Measurements from ENCODE around the gene TIMP4.

The TIMP4 gene

GRCh38 chr3:12147049-12147780 lies 11.5 kb downstream of the TIMP4 start:
- DNase-seq = no peak

DNA sequence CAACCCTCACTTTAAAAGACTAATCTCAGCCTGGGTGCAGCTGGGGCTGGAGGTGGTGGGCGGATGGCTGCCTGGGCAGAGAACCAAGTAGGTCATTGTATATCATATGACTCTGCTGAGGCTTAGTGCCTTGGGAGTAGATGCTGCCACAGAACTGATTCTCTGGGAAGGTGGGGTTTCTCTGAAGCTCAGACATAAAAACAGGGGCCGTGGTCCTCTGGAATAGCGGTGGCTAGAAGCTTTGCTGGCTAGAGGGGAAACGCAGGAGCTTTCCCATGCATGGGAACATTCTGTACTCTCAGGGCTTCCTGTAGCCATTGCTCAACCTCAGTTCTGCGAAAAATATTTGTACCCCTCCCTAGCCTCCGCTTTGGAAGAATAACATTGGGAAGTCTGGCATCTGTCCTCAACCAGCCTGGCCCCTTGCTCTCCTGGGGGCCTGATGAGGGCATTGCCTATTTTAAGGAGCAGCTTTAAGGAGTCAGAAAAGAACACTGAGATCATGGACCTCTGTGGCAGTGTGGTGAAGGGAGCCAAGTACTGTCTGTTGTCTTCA lies 14.7 kb downstream of the TIMP4 start:
- DNase-seq = no peak

DNA sequence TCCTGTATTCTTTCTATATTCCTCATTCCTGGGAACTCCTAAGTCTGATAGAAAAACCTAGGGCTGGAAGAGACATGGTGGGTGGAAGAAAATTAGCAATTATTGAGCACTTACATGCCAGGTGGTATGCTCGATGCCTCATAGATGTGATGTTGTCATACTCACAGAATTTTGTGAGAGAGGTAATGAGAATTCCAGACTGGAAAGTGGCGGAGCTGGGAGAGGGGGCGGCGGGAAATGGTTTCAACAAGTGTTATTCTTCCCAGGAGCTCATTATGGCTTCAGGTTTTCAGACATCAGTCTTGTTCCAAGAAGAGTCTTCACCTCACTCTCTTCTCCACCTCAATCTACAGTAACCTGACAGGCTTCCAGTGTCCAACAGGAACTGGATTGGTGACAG lies 16.2 kb downstream of the TIMP4 start:
- no peak for DNase-seq

GRCh38 chr3:12141350-12141749 lies 17.4 kb downstream of the TIMP4 start:
- DNase-seq = no peak

GRCh38 chr3:12139111-12139511 lies 19.6 kb downstream of the TIMP4 start:
- no peak for DNase-seq

DNA sequence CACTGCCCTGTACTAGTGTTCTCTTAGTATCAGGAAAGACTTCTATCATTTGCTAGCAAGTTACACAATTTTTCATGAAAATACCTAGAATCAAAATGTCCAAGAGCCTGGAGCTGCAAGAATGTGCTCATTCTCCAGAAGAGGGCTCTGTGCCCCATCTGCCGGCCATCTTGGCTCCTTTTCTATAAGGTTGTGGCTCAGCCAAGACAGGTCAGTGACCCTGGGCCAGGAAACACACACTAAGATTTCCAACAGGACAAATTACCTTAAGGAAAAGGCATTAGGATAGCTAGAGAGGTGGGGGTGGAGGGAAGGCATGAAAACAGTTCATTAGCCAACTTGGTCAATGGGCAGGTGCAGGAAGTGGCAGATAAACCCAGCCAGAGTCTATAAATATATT lies 20.7 kb downstream of the TIMP4 start:
- DNase-seq = no peak

- no peak for DNase-seq
Measured at GRCh38 chr3:12136371-12136770, 22.3 kb downstream of the TIMP4 start.

- no peak for DNase-seq
Measured at GRCh38 chr3:12135029-12135657, 23.6 kb downstream of the TIMP4 start.

DNA sequence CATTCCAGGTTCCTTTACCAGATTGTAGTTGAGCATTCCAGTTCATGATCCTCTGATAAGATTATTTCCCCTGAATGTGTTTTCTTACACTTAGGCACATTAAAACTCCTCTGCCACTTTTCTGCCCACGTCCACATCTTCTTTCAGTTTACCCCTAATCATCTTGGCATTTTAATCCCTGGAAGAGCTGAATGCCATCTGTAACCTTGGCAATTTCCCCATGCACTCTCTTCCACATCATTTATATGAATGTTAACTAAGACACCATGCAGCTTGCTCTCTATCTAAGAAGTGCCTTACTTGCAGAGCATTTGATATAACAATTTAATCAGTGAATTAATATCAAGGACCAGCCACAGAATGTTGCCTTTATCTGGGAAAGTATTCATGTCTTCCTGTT lies 25.8 kb downstream of the TIMP4 start:
- no peak for DNase-seq

GRCh38 chr3:12131351-12132090 lies 27.2 kb downstream of the TIMP4 start:
- DNase-seq = no peak

GRCh38 chr3:12127391-12127790 lies 31.3 kb downstream of the TIMP4 start:
- no peak for DNase-seq

GRCh38 chr3:12125772-12126171 lies 32.9 kb downstream of the TIMP4 start:
- DNase-seq = no peak

DNA sequence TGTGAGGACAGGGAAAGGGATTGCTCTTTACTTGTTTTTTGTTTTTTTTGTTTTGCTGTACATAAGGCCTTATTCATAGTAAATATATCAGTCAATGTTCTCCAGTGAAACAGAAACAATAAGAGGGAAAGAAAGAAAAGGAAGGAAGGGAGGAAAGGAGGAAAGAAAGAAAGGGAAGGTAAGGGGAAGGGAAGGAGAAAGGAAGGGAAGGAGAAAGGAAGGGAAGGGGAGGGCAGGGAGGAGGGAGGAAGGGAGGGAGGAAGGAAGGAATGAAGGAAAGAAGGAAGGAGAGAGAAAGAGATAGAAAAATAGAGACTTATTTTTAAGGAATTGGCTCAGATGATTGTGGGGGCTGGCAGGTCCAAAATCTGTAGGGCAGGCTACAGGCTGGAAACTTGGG lies 37.2 kb downstream of the TIMP4 start:
- no peak for DNase-seq

GRCh38 chr3:12120374-12121140 lies 38.2 kb downstream of the TIMP4 start:
- no peak for DNase-seq

GRCh38 chr3:12117473-12117872 lies 41.2 kb downstream of the TIMP4 start:
- no peak for DNase-seq

DNA sequence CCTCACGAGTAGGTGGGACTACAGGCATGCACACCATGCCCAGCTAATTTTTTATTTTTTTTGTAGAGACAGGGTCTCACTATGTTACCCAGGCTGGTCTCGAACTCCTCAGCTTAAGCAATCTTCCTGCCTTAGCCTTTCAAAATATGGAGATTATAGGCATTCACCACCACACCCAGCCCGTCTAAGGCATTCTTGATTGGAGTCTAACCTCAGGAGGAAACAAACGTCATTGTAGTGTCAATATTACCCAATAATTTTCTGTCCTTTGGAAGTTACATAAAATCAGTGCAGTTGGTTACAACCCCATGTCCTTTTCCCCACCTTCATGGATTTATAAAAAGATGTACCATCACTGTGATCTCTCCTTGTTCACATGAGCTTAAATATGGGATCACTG lies 41.8 kb downstream of the TIMP4 start:
- DNase-seq = no peak

- no peak for DNase-seq
Measured at GRCh38 chr3:12115849-12116248, 42.9 kb downstream of the TIMP4 start.

GRCh38 chr3:12115104-12115503 lies 43.6 kb downstream of the TIMP4 start:
- DNase-seq = no peak

GRCh38 chr3:12114251-12114650 lies 44.5 kb downstream of the TIMP4 start:
- DNase-seq = no peak

GRCh38 chr3:12107071-12107713 lies 51.5 kb downstream of the TIMP4 start:
- DNase-seq = no peak

Data from SHP77 treated with DMSO at 0.1 percent for 48 hours (cell line).